ENCODE results near the gene RASAL2.
"Not testable (repeated sequence)": the region's sequence is repeated elsewhere in the genome, so short reads cannot be mapped to it uniquely, and the experiment has no call there.

The RASAL2 gene

DNA sequence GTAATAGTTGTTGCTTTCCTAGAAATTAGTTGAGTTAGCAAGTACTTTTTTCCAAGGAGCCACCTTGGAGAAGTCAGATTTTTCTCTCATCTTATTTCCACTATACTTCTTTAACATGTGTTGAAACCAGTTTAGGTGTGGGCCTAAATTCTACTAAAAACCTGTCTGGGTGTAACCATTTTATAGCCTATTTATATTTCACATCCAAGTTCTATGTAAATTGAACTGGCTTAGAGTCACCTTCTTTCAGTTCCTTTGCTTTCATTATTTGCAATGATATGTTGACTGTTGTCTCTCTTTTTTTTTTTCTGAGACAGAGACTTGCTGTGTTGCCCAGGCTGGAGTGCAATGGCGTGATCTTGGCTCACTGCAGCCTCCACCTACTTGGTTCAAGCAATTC is 207.2 kb downstream of the RASAL2 start:
- no peak for DNase-seq

DNA sequence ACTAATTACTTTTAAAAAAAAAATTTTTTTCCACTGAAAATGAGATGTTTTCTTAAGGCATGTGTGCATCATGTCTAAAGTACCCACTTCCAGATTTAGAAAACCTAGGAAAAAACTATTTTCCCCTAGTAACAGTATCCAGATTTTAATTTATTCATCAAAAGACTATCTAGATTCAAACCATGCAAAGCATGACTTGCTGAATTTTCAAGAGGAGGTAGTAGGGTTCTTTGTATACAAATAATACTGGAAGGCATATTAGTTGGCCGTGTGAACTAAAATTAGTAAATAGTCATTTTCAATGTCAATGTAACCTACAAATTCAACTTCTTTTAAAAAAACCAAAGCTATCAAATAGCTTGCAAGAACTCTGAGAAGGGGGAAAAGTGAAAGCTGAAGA is 213.4 kb downstream of the RASAL2 start:
- DNase-seq: no peak

DNA sequence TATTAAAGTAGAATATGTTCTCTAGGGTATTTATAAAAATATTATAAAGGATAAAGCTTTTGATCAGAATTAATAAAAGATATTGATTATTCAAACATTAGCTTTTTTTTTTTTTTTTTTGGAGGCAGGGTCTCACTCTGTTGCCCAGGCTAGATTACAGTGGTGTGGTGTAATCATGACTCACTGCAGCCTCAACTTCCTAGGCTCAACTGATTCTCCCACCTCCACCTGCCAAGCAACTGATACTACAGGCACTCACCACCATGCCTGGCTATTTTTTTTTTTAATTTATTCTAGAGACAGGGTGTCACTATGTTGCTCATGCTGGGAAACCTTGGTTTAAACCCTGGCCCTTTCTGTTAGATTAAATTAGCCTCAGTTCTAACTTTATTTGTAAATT is 214.5 kb downstream of the RASAL2 start:
- no peak for DNase-seq

DNA sequence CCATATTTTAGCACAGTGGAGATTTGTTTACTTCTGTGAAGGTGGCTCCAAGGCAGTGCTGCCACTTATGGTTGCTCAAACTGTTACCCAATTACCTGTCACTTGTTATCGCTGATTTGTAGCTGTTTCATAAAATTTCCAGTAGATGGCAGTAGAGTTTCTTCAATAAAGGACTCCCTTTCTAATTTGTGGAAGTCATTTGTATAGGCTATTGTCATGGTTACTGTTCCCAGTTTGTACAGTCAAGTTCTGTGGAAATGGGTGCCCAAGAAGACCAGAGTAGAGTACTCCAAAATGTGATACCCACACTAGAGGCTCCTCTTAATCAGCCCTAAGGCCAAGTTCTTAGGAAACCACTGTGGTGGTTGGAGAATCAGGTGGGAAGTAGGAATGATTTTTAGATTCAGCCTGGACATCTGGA is 216.8 kb downstream of the RASAL2 start:
- peak; percentile 86 for DNase-seq

DNA sequence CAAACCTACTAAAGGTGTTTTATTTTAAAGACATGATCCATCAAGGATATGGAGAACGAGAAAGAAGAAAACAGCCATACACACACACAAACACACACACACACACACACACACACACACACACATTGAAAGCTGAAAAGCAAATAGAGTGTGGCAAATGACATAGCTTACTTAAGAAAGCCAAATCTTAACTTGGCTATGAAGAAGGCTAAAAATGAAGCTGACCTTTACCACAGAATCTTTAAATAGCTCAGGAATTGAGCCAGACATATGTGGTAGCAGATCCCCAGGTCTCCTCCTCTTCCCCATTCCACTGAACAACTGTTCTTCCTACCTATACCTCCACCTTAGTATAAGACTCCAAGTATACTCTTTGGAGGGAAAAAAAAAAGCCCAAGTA is 217.3 kb downstream of the RASAL2 start:
- no peak for DNase-seq

DNA sequence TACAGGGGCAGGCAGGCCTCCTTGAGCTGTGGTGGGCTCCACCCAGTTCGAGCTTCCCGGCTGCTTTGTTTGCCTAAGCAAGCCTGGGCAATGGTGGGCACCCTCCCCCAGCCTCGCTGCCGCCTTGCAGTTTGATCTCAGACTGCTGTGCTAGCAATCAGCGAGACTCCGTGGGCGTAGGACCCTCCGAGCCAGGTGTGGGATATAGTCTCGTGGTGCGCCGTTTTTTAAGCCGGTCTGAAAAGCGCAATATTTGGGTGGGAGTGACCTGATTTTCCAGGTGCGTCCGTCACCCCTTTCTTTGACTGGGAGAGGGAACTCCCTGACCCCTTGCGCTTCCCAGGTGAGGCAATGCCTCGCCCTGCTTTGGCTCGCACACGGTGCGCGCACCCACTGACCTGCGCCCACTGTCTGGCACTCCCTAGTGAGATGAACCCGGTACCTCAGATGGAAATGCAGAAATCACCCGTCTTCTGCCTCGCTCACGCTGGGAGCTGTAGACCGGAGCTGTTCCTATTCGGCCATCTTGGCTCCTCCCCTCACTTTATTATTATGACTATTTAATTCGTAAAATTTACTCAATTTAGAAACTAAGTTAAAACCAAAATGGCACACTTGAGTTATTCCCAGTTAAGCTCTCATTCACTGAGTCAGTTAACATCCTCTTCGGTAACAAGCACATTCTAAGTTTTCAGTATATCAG is 226.5 kb downstream of the RASAL2 start:
- DNase-seq: peak; percentile 2

DNA sequence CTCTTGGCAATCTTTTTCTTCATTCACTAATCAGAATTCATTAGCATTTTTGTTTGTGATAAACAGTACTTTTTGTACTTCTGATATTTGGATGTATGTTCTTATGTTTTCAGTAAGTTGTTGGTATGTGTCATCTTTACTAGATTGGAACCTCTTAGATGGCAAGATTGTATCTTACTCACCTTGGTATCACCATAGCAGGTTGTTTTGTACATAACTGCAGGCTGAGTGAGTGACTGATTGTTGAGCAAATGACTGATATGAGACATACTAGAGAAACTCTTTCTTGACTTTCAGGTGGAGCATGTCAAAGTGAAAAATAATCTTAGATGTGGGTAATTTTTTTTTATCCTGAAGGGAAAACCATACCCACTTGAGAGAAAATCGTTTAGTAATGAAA is 229.2 kb downstream of the RASAL2 start:
- no peak for DNase-seq

DNA sequence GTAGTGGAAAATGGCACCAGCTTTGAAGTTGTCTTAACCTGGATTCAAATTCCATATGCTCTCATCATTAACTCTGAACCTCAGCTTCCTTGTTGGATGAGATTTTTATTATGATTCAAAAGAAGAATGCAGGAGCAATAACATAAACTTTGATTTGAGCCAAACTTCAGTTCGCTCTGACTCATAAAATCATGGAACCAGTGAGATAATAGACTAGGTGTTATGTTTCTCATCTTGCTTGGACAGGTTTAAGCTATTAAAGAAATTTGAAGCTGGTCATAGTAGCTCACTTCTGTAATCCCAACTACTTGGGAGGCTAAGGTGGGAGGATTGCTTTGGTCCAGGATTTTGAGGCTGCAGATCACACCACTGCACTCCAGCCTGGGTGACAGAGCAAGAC is 230.1 kb downstream of the RASAL2 start:
- DNase-seq: no peak

DNA sequence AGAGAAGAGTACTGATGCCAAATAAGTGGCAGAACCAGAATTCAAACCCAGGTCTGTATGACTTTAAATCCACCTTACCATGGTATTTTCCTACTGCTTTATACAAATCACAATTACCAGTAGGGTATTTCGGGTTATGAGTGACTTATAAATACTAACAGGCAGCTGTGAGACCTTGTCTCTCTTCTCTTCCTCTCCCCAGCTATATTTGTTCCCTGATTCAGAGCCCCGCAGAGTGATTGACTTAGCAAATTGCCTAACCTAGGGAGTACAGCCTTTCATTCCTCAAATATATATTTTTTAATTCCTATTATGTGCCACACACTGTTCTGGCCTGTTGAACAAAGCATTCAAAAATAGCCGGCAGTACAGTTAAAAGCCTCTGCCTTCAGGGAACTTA is 234.8 kb downstream of the RASAL2 start:
- no peak for DNase-seq

DNA sequence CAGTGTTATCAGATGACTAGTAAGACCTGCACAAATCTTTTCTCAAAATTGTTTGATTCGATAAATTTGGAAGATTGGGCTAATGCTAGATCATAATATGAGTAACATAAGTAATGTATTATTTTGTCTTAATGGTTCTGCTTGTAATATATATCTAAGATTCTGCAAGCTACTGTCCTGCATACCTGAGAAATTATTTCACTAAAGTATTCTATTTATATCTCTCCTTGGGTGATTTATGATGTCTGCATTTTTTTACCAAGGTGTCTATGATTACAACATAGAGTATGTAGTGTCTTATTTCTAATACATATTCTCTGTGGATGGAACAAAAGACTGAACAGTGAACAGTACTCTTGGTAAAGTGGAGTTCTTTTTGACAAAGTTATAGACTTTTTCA is 236.2 kb downstream of the RASAL2 start:
- no peak for DNase-seq

DNA sequence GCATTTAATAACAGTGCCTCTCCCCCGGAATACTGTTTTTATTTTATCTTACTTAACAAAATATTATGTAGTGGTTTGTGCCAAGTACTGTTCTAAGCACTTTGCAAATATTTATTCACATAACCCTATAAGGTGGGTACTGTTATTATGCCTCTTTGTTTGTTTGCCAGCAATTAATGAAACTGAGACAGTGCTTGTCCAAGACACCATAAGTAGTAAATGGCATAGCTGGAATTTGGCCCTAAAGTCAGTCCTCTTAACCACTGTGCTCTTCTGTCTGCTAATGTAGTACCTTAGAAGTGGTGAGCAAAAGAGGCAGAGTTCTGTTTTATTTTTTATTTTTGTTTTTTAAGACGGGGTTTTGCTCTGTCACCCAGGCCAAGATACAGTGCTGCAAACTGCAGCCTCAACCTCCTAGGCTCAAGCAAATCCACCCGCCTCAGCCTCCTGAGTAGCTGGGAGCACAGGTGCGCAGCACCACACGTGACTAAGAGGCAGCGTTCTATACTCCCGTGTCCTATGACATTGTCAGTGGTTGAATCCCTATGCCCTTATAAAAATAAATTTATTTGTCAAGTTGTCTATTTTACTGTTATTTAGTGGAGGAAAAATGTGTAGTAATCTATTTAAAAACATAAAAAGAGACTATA is 237.1 kb downstream of the RASAL2 start:
- DNase-seq: no peak

DNA sequence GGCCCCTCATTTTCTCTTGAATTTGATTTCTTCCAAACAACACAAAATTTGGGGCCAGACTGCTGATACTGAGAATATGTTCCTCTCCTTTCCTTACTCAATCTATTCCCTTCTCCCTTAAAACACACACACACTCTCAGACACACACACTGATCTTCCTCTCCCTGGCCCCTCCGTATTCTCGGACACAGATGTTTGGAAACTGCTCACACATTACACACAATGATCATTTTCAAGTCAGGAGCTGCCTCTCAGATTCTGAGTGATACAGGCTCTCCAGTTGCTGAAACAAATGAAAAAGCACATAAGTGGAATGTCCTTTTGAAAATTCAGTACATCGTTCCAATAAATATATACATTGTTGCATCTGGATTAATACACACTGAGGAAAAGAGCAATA is 241.5 kb downstream of the RASAL2 start:
- DNase-seq: no peak

DNA sequence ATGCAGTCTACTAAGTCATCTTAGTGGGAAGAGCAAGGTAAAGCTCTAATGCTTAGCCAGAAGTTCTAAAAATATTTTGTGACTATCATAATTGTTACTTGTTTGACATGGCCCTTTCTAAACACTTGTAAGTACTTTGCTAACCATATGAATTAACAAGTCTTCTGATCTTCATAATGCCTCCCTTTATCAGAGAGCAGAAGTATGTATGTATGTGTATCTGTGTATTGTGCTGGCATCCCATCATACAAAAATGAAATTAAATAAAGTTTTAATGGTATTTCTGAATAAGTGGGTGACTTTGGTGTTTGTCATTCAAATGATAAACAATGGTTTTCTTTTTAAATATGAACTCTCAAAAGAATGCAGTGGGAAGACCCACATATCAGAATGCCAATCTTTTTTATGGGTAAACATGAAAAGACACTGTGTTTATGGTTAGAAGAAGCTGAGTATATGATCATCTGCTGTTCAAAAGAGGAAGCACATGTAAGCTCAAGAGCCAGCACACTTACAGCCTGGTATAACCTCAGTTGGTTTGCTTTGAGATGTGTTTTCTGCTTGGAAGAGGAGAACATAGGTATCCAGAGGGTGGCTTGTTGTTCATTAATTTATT is 243.3 kb downstream of the RASAL2 start:
- no peak for DNase-seq

DNA sequence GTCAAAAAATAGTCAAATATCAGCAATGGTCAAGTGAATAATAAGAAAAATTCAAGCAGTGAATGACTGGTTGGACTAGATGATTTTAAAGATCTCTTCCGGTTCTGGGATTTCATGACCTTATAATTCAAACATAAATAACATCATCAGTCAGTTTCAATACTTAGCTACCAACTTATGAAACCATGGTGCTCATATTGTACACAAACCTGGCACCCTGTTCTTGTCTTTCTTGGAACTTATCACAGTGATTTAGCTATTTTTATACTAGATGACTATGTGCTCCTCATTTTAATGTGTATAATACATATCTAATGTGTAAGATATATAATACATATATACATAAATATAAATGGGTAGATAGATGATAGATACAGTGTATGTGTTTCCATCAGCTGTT is 245.9 kb downstream of the RASAL2 start:
- DNase-seq: no peak

DNA sequence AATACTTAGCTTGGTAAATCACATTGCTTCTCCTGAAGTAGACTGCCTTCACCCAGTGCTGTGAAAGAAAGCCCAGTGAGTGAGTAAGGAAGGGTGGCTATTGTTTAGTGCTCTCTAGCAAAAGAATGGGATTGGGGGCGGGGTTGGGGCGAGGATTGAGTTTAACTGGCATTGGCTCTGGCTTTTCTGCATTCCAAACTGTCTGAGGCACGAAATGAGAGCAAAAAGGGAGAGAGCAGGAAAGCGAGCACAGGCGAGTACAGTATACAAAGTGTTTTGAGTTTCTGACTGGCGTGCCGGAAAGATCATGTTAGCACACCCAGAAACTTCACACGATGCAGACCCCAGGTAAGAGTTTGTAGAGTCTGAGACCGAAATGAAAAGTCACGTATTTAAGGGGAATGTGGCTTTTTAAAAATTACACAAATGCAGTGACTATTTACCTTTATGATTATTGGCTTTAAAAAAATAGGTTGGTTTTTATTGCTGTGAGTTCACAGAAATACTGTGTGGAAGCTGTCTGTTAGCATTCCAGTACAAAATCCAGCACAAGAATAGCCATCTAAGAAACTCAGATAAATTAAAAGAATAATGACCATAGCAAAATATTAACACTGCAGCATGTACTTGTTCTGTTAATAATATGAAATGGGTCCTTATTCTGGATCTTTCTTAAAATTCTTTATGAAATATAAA is 247.5 kb downstream of the RASAL2 start:
- no peak for DNase-seq

DNA sequence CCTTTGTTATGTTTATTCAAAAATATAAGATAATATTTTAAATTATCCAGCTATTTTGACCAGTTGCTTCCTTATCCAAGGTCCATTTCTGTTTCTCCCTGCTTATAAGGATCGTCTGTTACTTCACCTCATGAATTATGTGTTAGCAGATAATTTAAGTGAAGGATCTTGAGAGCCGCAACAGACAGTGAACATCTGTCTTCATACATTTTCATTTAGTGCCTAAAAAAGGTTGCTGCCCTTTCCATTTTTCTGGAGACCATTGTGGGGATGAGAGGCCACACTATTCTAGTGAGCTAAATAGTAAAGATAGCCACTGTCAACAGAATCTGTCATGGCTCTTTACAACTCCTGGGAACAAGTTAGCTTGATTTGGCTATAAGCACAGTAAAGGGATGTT is 248.8 kb downstream of the RASAL2 start:
- DNase-seq: no peak

DNA sequence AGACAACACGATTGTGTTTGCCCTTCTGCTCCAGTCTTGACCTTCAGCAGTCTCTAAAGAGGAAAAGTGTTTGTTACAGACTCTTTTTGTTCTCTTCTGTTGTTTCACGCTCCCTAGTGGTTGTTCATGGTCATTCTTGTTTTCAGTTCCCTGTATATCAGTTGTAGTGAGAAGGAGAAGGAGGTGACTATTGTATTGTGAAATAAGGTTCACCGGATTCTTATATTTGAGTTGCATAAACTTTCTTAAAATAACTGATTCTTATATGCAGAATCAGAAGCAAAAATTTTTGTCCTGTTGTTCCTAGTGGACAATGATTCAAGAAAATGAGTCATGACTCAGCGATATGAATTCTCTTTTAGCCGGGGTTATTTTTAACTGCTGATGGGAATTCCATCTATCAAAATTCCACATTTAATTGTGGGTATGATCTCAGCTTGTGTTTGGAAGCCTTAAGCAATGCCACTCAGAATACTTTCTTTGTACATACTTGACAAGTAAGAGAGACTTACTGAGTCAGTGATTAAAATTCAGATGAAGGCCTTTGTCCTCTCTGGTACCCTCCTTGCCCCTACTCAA is 250.7 kb downstream of the RASAL2 start:
- DNase-seq: no peak

DNA sequence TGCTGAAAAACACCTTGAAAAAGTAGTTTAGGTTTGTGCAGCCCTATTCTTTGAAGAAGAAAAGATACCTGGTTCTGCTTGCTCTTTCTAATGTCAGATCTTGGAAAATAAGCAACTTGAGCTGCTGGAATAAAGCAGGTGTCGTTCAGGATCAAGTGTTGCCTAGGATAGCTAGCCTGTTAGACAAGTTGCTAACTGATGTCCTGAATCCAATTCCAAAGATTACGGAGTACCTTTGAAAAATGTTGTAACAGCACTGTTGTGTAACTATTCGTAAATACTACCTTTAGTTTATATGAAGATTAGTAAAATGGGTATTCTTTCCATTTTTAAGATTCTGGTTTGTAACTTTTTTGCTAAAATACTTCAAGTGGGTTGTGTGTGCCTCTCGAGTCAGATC is 251.3 kb downstream of the RASAL2 start:
- no peak for DNase-seq

DNA sequence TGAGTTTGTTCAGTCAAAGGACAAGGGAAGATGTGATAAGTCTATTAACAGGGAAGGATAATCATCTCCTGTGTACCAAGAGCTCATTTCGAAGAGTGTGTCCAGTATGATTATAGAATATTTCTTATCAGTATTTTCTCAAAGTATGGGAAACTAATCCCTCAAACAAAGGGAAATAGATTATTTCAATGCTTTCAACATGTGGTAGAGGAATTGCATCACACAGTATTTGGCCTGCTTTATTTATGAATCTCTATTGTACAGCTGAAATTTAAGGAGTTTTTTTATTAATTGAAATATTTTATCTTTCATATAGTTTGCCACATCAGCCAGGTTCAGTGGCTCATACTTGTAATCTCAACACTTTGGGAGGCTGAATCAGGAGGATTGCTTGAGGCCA is 251.9 kb downstream of the RASAL2 start:
- no peak for DNase-seq

DNA sequence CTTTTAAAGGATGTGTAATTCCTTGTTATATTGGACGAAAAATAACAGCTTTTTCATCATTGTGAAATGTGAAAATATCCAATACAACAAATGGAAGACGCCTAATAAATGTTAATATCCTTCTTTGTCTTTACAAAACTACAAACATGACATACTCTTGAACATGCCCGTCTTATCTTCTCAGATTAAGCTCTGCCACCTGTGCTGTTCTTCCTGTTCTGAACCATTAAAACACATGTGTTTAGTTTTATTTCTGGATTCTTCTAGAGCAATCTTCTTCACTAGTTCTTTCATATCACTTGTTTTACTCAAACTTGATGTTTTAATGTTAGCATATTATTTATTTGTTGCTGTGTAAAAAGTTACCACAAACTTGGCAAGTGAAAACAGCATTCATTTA is 255.9 kb downstream of the RASAL2 start:
- DNase-seq: no peak

DNA sequence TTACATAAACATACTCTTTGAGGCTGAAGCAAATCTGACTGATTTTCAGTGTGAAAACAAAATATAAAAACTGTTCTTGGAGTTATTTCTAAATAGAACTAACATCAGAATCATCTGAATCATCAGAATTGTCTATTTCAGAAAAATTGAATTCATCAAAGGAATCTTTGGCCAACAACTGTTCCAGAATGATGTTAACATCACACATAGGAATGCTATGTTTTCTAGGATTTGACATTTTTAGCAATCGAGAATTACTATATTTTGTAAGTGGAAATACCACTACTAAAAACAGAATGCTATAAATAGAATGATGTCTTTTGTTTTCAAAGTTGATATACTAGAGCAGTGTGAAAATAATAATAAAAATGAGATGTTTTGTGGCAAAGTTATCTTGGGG is 258.0 kb downstream of the RASAL2 start:
- DNase-seq: not testable (repeated sequence)

DNA sequence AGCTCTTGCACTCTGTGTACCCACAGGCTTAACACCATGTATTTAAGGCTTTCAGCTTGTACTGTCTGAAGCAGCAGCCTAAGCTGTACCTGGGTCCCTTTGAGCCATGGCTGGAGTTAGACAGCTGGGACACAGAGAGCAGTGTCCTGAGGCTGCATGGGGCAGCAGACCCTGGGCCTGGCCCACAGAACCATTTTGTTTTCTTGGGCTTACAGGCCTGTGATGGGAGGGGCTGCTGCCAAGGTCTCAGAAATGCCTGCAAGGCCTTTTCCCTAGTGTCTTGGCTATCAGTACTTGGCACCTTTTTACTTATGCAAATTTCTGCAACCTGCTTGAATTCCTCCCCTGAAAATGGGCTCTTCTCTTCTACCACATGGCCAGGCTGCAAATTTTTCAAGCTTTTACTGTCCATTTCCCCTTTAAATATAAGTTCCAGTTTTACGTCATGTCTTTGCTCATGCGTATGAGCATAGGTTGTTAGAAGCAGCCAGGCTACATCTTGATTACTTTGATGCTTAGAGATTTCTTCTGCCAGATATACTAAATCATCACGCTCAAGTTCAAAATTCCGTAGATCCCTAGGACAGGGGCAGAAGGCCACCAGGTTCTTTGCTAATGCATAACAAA is 259.0 kb downstream of the RASAL2 start:
- DNase-seq: no peak

DNA sequence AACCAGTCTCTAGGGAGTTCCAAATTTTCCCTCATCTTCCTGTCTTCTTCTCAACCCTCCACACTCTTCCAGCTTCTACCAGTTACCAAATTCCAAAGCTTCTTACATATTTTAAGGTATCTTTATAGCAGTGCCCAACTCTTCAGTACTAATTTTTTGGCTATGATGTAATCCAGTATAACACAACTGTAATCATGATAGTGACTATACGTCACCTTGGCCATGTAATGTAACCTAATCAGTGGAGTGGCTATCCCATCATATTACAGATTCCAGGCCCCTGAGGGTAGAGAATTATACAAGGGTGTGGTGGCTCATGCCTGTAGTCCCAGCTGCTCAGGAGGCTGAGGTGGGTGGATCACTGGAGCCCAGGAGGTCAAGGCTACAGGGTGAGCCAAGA is 259.6 kb downstream of the RASAL2 start:
- DNase-seq: no peak
